Posterior vena cava (tissue), 2 donors: ENCODE results near the gene FNIP2. TPM values are rescaled to one million over a fixed set of nuclear protein-coding genes. Genes with fewer than 3 reads are reported as not detected.
"Not testable (repeated sequence)": the region's sequence is repeated elsewhere in the genome, so short reads cannot be mapped to it uniquely, and the experiment has no call there.

Experiments
- DNase-seq: peaks from one replicate; pipeline ENCODE4 v3.0.0-alpha.2; 2020; ENCODE audit warnings: low spot score
- intact Hi-C, 2 donors: fragments of 100-400 bp; cut with DNase I; formaldehyde crosslinking; loops; one replicate each; pipeline versions ENCODE4 v1.14.1 to v1.14.2; 2022 to 2023
- total RNA-seq, 2 donors: library from RNA; stranded (reverse); fragmentation: NEBNext Ultra II Directional; extraction: Animal tissue kit (Norgen Biotek cat#: 25700); gene quantifications; one replicate each; pipeline ENCODE4 v1.2.1, GENCODE V29; 2021
- donor health status: DM: yes; HTN: yes; CAD: no.
- donor health status: DM: yes; HTN: yes; CAD: no.

Gene FNIP2
- total RNA-seq, 2 donors from 2014 or later, result 37.9 to 93.0 TPM

GRCh38 chr4:158786121-158786601, 17.3 kb downstream of the FNIP2 start:
- no peak for DNase-seq
- intact Hi-C loops, result loop anchor here in 1 of 2 donors (5.0 kb wide), 1 partner anchor 36 kb away; no protein-coding TSS in a partner anchor

GRCh38 chr4:158786955-158787354, 18.1 kb downstream of the FNIP2 start:
- intact Hi-C loops, result loop anchor here in 1 of 2 donors (5.0 kb wide), 1 partner anchor 35 kb away; no protein-coding TSS in a partner anchor

GRCh38 chr4:158787709-158788475, 19.1 kb downstream of the FNIP2 start:
- no peak for DNase-seq
- intact Hi-C loops, result loop anchor here in 1 of 2 donors (5.0 kb wide), 1 partner anchor 34 kb away; no protein-coding TSS in a partner anchor

More at GRCh38 chr4:158786955-158787354, 18.1 kb downstream of the FNIP2 start:
- DNase-seq, result no peak

GRCh38 chr4:158788516-158788915, 19.7 kb downstream of the FNIP2 start:
- intact Hi-C loops, result loop anchor here in 1 of 2 donors (5.0 kb wide), 1 partner anchor 34 kb away; no protein-coding TSS in a partner anchor
- no peak for DNase-seq

GRCh38 chr4:158789853-158790252, 21.0 kb downstream of the FNIP2 start:
- DNase-seq, result no peak
- intact Hi-C loops, result loop anchor here in 1 of 2 donors (5.0 kb wide), 1 partner anchor 32 kb away; no protein-coding TSS in a partner anchor

GRCh38 chr4:158793021-158793420, 24.2 kb downstream of the FNIP2 start:
- intact Hi-C loops, result no loop called here
- no peak for DNase-seq

- intact Hi-C loops, DNase-seq: not testable (repeated sequence)
Observed at GRCh38 chr4:158793430-158793829, 24.6 kb downstream of the FNIP2 start.

- peak; percentile 84 for DNase-seq
- intact Hi-C loops, result no loop called here
Observed at GRCh38 chr4:158796370-158797140, 27.7 kb downstream of the FNIP2 start.

- no peak for DNase-seq
- intact Hi-C loops, result no loop called here
Observed at GRCh38 chr4:158798062-158798461, 29.2 kb downstream of the FNIP2 start.

GRCh38 chr4:158799013-158799770, 30.4 kb downstream of the FNIP2 start:
- no peak for DNase-seq
- intact Hi-C loops, result no loop called here

GRCh38 chr4:158799856-158800255, 31.0 kb downstream of the FNIP2 start:
- intact Hi-C loops, result no loop called here
- no peak for DNase-seq

- DNase-seq, result no peak
- intact Hi-C loops, result no loop called here
Observed at GRCh38 chr4:158801066-158801465, 32.2 kb downstream of the FNIP2 start.

GRCh38 chr4:158801677-158802076, 32.9 kb downstream of the FNIP2 start:
- intact Hi-C loops, result no loop called here
- DNase-seq, result no peak

GRCh38 chr4:158802914-158803313, 34.1 kb downstream of the FNIP2 start:
- intact Hi-C loops, result no loop called here
- DNase-seq, result no peak

GRCh38 chr4:158805635-158806471, 37.0 kb downstream of the FNIP2 start:
- DNase-seq, result no peak
- intact Hi-C loops, result no loop called here

GRCh38 chr4:158807691-158808090, 38.9 kb downstream of the FNIP2 start:
- intact Hi-C loops, result no loop called here
- no peak for DNase-seq

- intact Hi-C loops, result no loop called here
- DNase-seq, result no peak
Observed at GRCh38 chr4:158808399-158808798, 39.6 kb downstream of the FNIP2 start.

- intact Hi-C loops, DNase-seq: not testable (repeated sequence)
Observed at GRCh38 chr4:158809208-158809607, 40.4 kb downstream of the FNIP2 start.
